HCT116 (cell line): ENCODE data around the gene CCDC9B. TPM values are rescaled to one million over a fixed set of nuclear protein-coding genes. Genes with fewer than 3 reads are reported as not detected.

Experiments used
- ATAC-seq: fragments of 200-7000 bp; cut with Tn5 transposase; 2 replicates; pipeline ENCODE4 v1.9.1; 2020; ENCODE audit warnings: mild to moderate bottlenecking, moderate library complexity
- BruUV-seq: library from RNA; stranded (reverse); fragments of 400-500 nt; replicated peaks from 2 replicates; lab custom pipeline; 2021; lab: Mats Ljungman, UMichigan
- CTCF ChIA-PET: fragments of 300-600 bp; sonication (Branson Sonifier 250); formaldehyde crosslinking; loops from one replicate; lab custom pipeline; 2021; ENCODE audit warnings: antibody characterized with exemption; lab: Charles Lee
- POLR2A ChIA-PET: fragments of 300-600, 350-600 bp; sonication (Branson Sonifier 250); formaldehyde crosslinking; loops from one replicate; lab custom pipeline; 2021; ENCODE audit warnings: antibody characterized with exemption; lab: Charles Lee
- RAD21 ChIA-PET, 2 experiments: fragments of 300-600 bp; sonication (Branson Sonifier 250); formaldehyde crosslinking; loops; one replicate each; lab custom pipeline; 2023; ENCODE audit warnings: low total read pairs in 2 of 2; ENCODE audit not compliant: uncharacterized antibody in 2 of 2, unreplicated experiment in 2 of 2, low non-redundant PET in 1 of 2; lab: Charles Lee
- DNase-seq: peaks from one replicate; pipeline ENCODE4 v3.0.0-alpha.2; 2010; ENCODE audit warnings: low read depth, low spot score
- H2AFZ ChIP-seq: fragments of 200-600 bp; shearing (Covaris generic), sonication (generic); 2 replicates; pipeline ENCODE4 v1.6.1; 2017; ENCODE audit warnings: low read depth, mixed run types, mixed read lengths, antibody characterized with exemption, low read length; ENCODE audit not compliant: poor library complexity, severe bottlenecking
- H3K27ac ChIP-seq: 2 replicates; pipeline ENCODE4 v1.5.1; 2012; ENCODE audit warnings: low read depth, low read length
- H3K27me3 ChIP-seq: fragments of 200-600 bp; sonication (generic); 2 replicates; pipeline ENCODE4 v1.6.1; 2016; ENCODE audit warnings: mixed run types, low read length, mixed read lengths; ENCODE audit not compliant: insufficient read depth
- H3K36me3 ChIP-seq, 2 experiments: fragments of 200-500 bp in 1 of 2; fragments of 200-600 bp in 1 of 2; sonication (Bioruptor generic) in 1 of 2; sonication (generic) in 1 of 2; 2 replicates each; pipeline versions ENCODE4 v1.5.1 to v1.6.1; 2014 to 2016; ENCODE audit warnings: low read length in 2 of 2, inconsistent platforms in 1 of 2, mixed read lengths in 1 of 2, mixed run types in 1 of 2; ENCODE audit not compliant: insufficient read depth in 2 of 2, control insufficient read depth in 1 of 2
- H3K4me1 ChIP-seq, 2 experiments: fragments of 200-600 bp in 1 of 2; sonication (generic) in 1 of 2; 2 replicates each; pipeline versions ENCODE4 v1.5.1 to v1.6.1; 2012 to 2017; ENCODE audit warnings: low read length in 2 of 2, inconsistent platforms in 1 of 2, mild to moderate bottlenecking in 1 of 2, mixed read lengths in 1 of 2, mixed run types in 1 of 2, moderate library complexity in 1 of 2; ENCODE audit not compliant: insufficient read depth in 2 of 2, control insufficient read depth in 1 of 2
- H3K4me2 ChIP-seq: fragments of 200-600 bp; sonication (generic); 2 replicates; pipeline ENCODE4 v1.6.1; 2017; ENCODE audit warnings: mixed run types, low read length, mixed read lengths
- H3K4me3 ChIP-seq, 2 experiments: fragments of 200-600 bp in 1 of 2; sonication (generic) in 1 of 2; replicated peaks in 1 of 2; 2 replicates each; pipeline ENCODE4 v1.5.1; 2011 to 2016; ENCODE audit warnings: low read length in 2 of 2, control low read depth in 1 of 2, low read depth in 1 of 2, mild to moderate bottlenecking in 1 of 2, mixed read lengths in 1 of 2, mixed run types in 1 of 2
- H3K79me2 ChIP-seq: fragments of 200-600 bp; sonication (generic); 2 replicates; pipeline ENCODE4 v1.6.1; 2017; ENCODE audit warnings: mild to moderate bottlenecking, mixed run types, low read length, moderate library complexity, mixed read lengths; ENCODE audit not compliant: insufficient read depth
- H3K9ac ChIP-seq: fragments of 200-600 bp; sonication (generic); 2 replicates; pipeline ENCODE4 v1.6.1; 2016; ENCODE audit warnings: low read length, mixed read lengths
- H3K9me2 ChIP-seq: fragments of 200-600 bp; sonication (generic), shearing (Covaris generic); 2 replicates; pipeline ENCODE4 v1.6.1; 2017; ENCODE audit warnings: mixed run types, mild to moderate bottlenecking, moderate library complexity; ENCODE audit not compliant: insufficient read depth
- H3K9me3 ChIP-seq, 2 experiments: fragments of 200-500 bp in 1 of 2; fragments of 200-600 bp in 1 of 2; sonication (Bioruptor generic) in 1 of 2; sonication (generic) in 1 of 2; 2 replicates each; pipeline ENCODE4 v1.6.1; 2014 to 2017; ENCODE audit warnings: low read length in 2 of 2, mixed read lengths in 2 of 2, inconsistent platforms in 1 of 2, low read depth in 1 of 2, mild to moderate bottlenecking in 1 of 2, mixed run types in 1 of 2, moderate library complexity in 1 of 2; ENCODE audit not compliant: control insufficient read depth in 1 of 2, insufficient read depth in 1 of 2
- H4K20me1 ChIP-seq: fragments of 200-600 bp; sonication (generic), shearing (Covaris generic); 2 replicates; pipeline ENCODE4 v1.6.1; 2017; ENCODE audit warnings: mixed run types, mild to moderate bottlenecking, moderate library complexity; ENCODE audit not compliant: insufficient read depth
- CEBPB ChIP-seq: IDR thresholded peaks from 2 replicates; pipeline ENCODE4 v1.6.1; 2012; ENCODE audit warnings: low read depth
- EZH2phosphoT487 ChIP-seq: fragments of 200-600 bp; IDR thresholded peaks from 2 replicates; pipeline ENCODE4 v1.6.1; 2018; ENCODE audit warnings: antibody characterized with exemption, borderline replicate concordance
- FOSL1 ChIP-seq: IDR thresholded peaks from 2 replicates; pipeline ENCODE4 v1.6.1; 2012; ENCODE audit warnings: low read depth
- POLR2A ChIP-seq: IDR thresholded peaks from 2 replicates; pipeline ENCODE4 v1.7.0; 2011; ENCODE audit warnings: borderline replicate concordance; ENCODE audit not compliant: insufficient read depth, insufficient read length; ENCODE audit errors: extremely low read depth
- POLR2AphosphoS5 ChIP-seq: IDR thresholded peaks from 2 replicates; pipeline ENCODE4 v1.6.1; 2011; ENCODE audit warnings: mild to moderate bottlenecking, low read depth, low read length, moderate library complexity
- RAD21 ChIP-seq: IDR thresholded peaks from 2 replicates; pipeline ENCODE4 v1.6.1; 2012; ENCODE audit warnings: low read depth, mild to moderate bottlenecking
- SP1 ChIP-seq: IDR thresholded peaks from 2 replicates; pipeline ENCODE4 v1.6.1; 2012; ENCODE audit warnings: low read depth
- SRF ChIP-seq: IDR thresholded peaks from 2 replicates; pipeline ENCODE4 v1.6.1; 2012; ENCODE audit warnings: low read depth
- TCF7L2 ChIP-seq: IDR thresholded peaks from 2 replicates; pipeline ENCODE4 v1.7.0; 2011; ENCODE audit warnings: borderline replicate concordance, inconsistent platforms; ENCODE audit not compliant: insufficient read depth, insufficient read length; ENCODE audit errors: extremely low read depth
- ZFX ChIP-seq: fragments of 450-650 bp; IDR thresholded peaks from 2 replicates; pipeline ENCODE4 v1.6.1; 2017
- intact Hi-C: fragments of 100-400 bp; cut with micrococcal nuclease; formaldehyde crosslinking; loops from 2 replicates; pipeline ENCODE4 v1.10.0; 2022
- total RNA-seq: library from RNA; stranded (reverse); gene quantifications from one replicate; pipeline ENCODE4 v1.2.1, GENCODE V29; 2021; ENCODE audit not compliant: unreplicated experiment
- TF ChIP-seq, protein P1 (sequence below): IDR thresholded peaks from 2 replicates; pipeline ENCODE4 v1.6.1; 2012
- TF ChIP-seq, protein P2 (sequence below): IDR thresholded peaks from 2 replicates; pipeline ENCODE4 v1.6.1; 2011; ENCODE audit warnings: mild to moderate bottlenecking, low read length, moderate library complexity; ENCODE audit not compliant: insufficient replicate concordance; ENCODE audit errors: extremely low read depth

Gene CCDC9B
- total RNA-seq, 1 experiment from 2014 or later = 15.6 TPM

DNA sequence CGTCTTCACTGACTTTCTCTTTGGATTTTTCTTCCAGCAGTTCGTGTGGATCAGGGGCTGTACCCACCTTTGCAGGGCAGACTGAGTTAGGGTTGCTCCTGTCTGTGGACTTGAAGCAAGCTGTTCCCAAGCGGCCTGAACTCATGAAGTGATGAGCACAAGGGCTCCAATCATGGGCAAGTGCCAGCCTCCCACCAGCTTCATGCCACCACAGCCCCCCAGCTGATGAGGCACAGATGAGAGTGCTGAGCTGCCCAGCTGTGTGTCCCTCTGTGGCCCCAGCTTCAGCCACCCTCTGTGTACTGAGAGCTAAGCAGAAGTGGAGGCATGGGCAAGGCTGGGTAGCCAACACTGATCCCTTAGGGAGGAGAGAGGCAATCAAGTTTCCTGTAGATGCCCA is 29.7 kb downstream of the CCDC9B start:
- TF ChIP-seq POLR2AphosphoS5 (no peak), CEBPB (no peak), POLR2A (no peak), SRF (no peak), FOSL1 (no peak), EZH2phosphoT487 (no peak), RAD21 (no peak), TCF7L2 (no peak), ZFX (no peak), SP1 (no peak)
- TF ChIP-seq, protein P1, sequence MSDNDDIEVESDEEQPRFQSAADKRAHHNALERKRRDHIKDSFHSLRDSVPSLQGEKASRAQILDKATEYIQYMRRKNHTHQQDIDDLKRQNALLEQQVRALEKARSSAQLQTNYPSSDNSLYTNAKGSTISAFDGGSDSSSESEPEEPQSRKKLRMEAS = no peak
- TF ChIP-seq, protein P2, sequence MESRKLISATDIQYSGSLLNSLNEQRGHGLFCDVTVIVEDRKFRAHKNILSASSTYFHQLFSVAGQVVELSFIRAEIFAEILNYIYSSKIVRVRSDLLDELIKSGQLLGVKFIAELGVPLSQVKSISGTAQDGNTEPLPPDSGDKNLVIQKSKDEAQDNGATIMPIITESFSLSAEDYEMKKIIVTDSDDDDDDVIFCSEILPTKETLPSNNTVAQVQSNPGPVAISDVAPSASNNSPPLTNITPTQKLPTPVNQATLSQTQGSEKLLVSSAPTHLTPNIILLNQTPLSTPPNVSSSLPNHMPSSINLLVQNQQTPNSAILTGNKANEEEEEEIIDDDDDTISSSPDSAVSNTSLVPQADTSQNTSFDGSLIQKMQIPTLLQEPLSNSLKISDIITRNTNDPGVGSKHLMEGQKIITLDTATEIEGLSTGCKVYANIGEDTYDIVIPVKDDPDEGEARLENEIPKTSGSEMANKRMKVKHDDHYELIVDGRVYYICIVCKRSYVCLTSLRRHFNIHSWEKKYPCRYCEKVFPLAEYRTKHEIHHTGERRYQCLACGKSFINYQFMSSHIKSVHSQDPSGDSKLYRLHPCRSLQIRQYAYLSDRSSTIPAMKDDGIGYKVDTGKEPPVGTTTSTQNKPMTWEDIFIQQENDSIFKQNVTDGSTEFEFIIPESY = no peak
- BruUV-seq = no TSS peak
- H3K36me3 ChIP-seq = no peaks in the 10 kb centered on the region
- H3K9ac ChIP-seq = no peak overlapping the region
- ChIA-PET RAD21 (interaction anchor here in 1 of 2 experiments (1.2 kb wide), 1 partner anchor 32 kb away, joined by 5 read pairs; no protein-coding TSS in a partner anchor), CTCF (interaction anchor here (0.7 to 9.7 kb wide), 7 partner anchors 8 to 111 kb away, joined by 3 to 134 read pairs (median 5); no protein-coding TSS in a partner anchor), POLR2A (interaction anchor here (1.8 kb wide), 1 partner anchor 32 kb away, joined by 5 read pairs; no protein-coding TSS in a partner anchor)
- no peaks in the 10 kb centered on the region for H3K9me3 ChIP-seq
- H3K79me2 ChIP-seq = no peaks in the 10 kb centered on the region
- no peaks in the 10 kb centered on the region for H3K9me2 ChIP-seq
- intact Hi-C loops = loop anchor here (1.0 to 10.0 kb wide), 3 partner anchors 32 to 626 kb away; no protein-coding TSS in a partner anchor
- no peak for DNase-seq
- H3K27ac ChIP-seq = no peak overlapping the region
- H3K4me3 ChIP-seq = no peak overlapping the region
- no peak for ATAC-seq
- no peak overlapping the region for H2AFZ ChIP-seq
- H3K4me2 ChIP-seq = no peak overlapping the region
- peaks cover 8 to 25% of the 10 kb centered on the region in 2 experiments; a peak in 3 of 4 replicates for H3K4me1 ChIP-seq
- no peaks in the 10 kb centered on the region for H4K20me1 ChIP-seq
- 0 out of 2 replicates have a peak, but pooled peaks cover 6% of the 10 kb centered on the region for H3K27me3 ChIP-seq
